IMR-90 (cell line): ENCODE results near the gene SLIT3. TPM values are rescaled to one million over a fixed set of nuclear protein-coding genes. Genes with fewer than 3 reads are reported as not detected.

Source experiments
- ATAC-seq: fragments of 200-7000 bp; cut with Tn5 transposase; 2 replicates; pipeline ENCODE4 v1.9.1; 2020; ENCODE audit warnings: low read depth, mild to moderate bottlenecking, moderate library complexity
- BruUV-seq: library from RNA; stranded (reverse); fragments of 400-500 nt; replicated peaks from 2 replicates; lab custom pipeline; 2021; lab: Mats Ljungman, UMichigan
- CTCF ChIA-PET: fragments of 300-600 bp; formaldehyde crosslinking; extraction: SDS; loops from one replicate; lab custom pipeline; 2021; ENCODE audit warnings: antibody characterized with exemption; lab: Yijun Ruan, JAX
- POLR2A ChIA-PET: fragments of 300-600 bp; sonication (Branson Sonifier 250); formaldehyde crosslinking; loops from one replicate; lab custom pipeline; 2022; ENCODE audit warnings: antibody characterized with exemption; ENCODE audit not compliant: unreplicated experiment; lab: Charles Lee
- DNase-seq: peaks from one replicate; pipeline ENCODE4 v3.0.0; 2013
- H2AFZ ChIP-seq: replicated peaks from 2 replicates; pipeline ENCODE3; 2013; ENCODE audit warnings: low read length, mild to moderate bottlenecking; ENCODE audit not compliant: poor library complexity
- H2AK5ac ChIP-seq: 2 replicates; pipeline ENCODE4 v1.6.1; 2013; ENCODE audit warnings: low read depth, low read length, inconsistent platforms
- H2AK9ac ChIP-seq: replicated peaks from 2 replicates; pipeline ENCODE3; 2013; ENCODE audit warnings: mild to moderate bottlenecking, low read depth, low read length, moderate library complexity; ENCODE audit not compliant: poor library complexity
- H2BK120ac ChIP-seq: 2 replicates; pipeline ENCODE4 v1.6.1; 2013; ENCODE audit warnings: low read depth, low read length, inconsistent platforms
- H2BK15ac ChIP-seq: 3 replicates; pipeline ENCODE4 v1.6.1; 2013; ENCODE audit warnings: low read depth, low read length, inconsistent platforms
- H2BK20ac ChIP-seq: 2 replicates; pipeline ENCODE4 v1.6.1; 2013; ENCODE audit warnings: low read depth, mild to moderate bottlenecking, inconsistent platforms, low read length, moderate library complexity
- H2BK5ac ChIP-seq: 2 replicates; pipeline ENCODE4 v1.6.1; 2013; ENCODE audit warnings: mild to moderate bottlenecking, low read depth, low read length, inconsistent platforms; ENCODE audit not compliant: poor library complexity, severe bottlenecking
- H3K14ac ChIP-seq: replicated peaks from 2 replicates; pipeline ENCODE4 v1.6.1; 2013; ENCODE audit warnings: low read depth, low read length, inconsistent platforms
- H3K18ac ChIP-seq: 2 replicates; pipeline ENCODE4 v1.6.1; 2013; ENCODE audit warnings: low read depth, low read length, control low read depth
- H3K23ac ChIP-seq: 2 replicates; pipeline ENCODE4 v1.6.1; 2013; ENCODE audit warnings: low read depth, low read length, inconsistent platforms
- H3K27ac ChIP-seq: 2 replicates; pipeline ENCODE4 v1.5.1; 2013; ENCODE audit warnings: mild to moderate bottlenecking, control low read depth, low read length; ENCODE audit not compliant: insufficient read depth
- H3K27me3 ChIP-seq: 2 replicates; pipeline ENCODE4 v1.6.1; 2013; ENCODE audit warnings: low read length; ENCODE audit not compliant: control insufficient read depth, insufficient read depth
- H3K36me3 ChIP-seq: 2 replicates; pipeline ENCODE4 v1.6.1; 2013; ENCODE audit warnings: low read length, mixed read lengths; ENCODE audit not compliant: control insufficient read depth, insufficient read depth
- H3K4ac ChIP-seq: 2 replicates; pipeline ENCODE4 v1.6.1; 2013; ENCODE audit warnings: low read depth, low read length, inconsistent platforms
- H3K4me1 ChIP-seq: 2 replicates; pipeline ENCODE4 v1.6.1; 2013; ENCODE audit warnings: low read length, mixed read lengths; ENCODE audit not compliant: control insufficient read depth, insufficient read depth
- H3K4me2 ChIP-seq: 2 replicates; pipeline ENCODE4 v1.6.1; 2013; ENCODE audit warnings: low read depth, mild to moderate bottlenecking, control low read depth, low read length, moderate library complexity
- H3K4me3 ChIP-seq: 2 replicates; pipeline ENCODE4 v1.5.1; 2013; ENCODE audit warnings: low read depth, mild to moderate bottlenecking, control low read depth, low read length, moderate library complexity; ENCODE audit not compliant: insufficient read depth
- H3K56ac ChIP-seq: 2 replicates; pipeline ENCODE4 v1.6.1; 2013; ENCODE audit warnings: low read length, inconsistent platforms; ENCODE audit not compliant: insufficient read depth; ENCODE audit errors: extremely low read depth
- H3K79me1 ChIP-seq, 2 experiments: 2 replicates each; pipeline ENCODE4 v1.6.1; 2013; ENCODE audit warnings: low read length in 2 of 2, inconsistent platforms in 1 of 2, low read depth in 1 of 2
- H3K9ac ChIP-seq: 2 replicates; pipeline ENCODE4 v1.6.1; 2013; ENCODE audit warnings: low read depth, low read length, control low read depth
- H3K9me1 ChIP-seq: 2 replicates; pipeline ENCODE4 v1.6.1; 2013; ENCODE audit warnings: low read length, inconsistent platforms; ENCODE audit not compliant: insufficient read depth
- H3K9me3 ChIP-seq: 2 replicates; pipeline ENCODE4 v1.6.1; 2013; ENCODE audit warnings: low read length; ENCODE audit not compliant: control insufficient read depth, insufficient read depth
- H4K20me1 ChIP-seq: 2 replicates; pipeline ENCODE4 v1.6.1; 2013; ENCODE audit warnings: low read length, inconsistent platforms; ENCODE audit not compliant: insufficient read depth
- H4K5ac ChIP-seq: 2 replicates; pipeline ENCODE4 v1.6.1; 2013; ENCODE audit warnings: mild to moderate bottlenecking, low read depth, low read length, control low read depth
- H4K8ac ChIP-seq, 2 experiments: 2 replicates each; pipeline ENCODE4 v1.6.1; 2013; ENCODE audit warnings: low read depth in 2 of 2, low read length in 2 of 2, control low read depth in 1 of 2, inconsistent platforms in 1 of 2
- H4K91ac ChIP-seq: 2 replicates; pipeline ENCODE4 v1.6.1; 2013; ENCODE audit warnings: low read depth, low read length, inconsistent platforms; ENCODE audit not compliant: insufficient read depth
- BHLHE40 ChIP-seq: fragments of 150-350 bp; IDR thresholded peaks from 2 replicates; pipeline ENCODE4 v1.6.1; 2016; ENCODE audit warnings: mild to moderate bottlenecking, low read depth, low read length
- CEBPB ChIP-seq: IDR thresholded peaks from 2 replicates; pipeline ENCODE4 v1.6.1; 2012; ENCODE audit warnings: low read depth, low read length, improper control_type of control experiment
- CHD1 ChIP-seq: IDR thresholded peaks from 2 replicates; pipeline ENCODE4 v1.6.1; 2012; ENCODE audit warnings: low read depth, low read length, improper control_type of control experiment
- FOS ChIP-seq: fragments of 150-350 bp; IDR thresholded peaks from 2 replicates; pipeline ENCODE4 v1.6.1; 2016; ENCODE audit warnings: low read depth, low read length
- MAFK ChIP-seq: IDR thresholded peaks from 2 replicates; pipeline ENCODE4 v1.6.1; 2012; ENCODE audit warnings: low read depth, low read length, improper control_type of control experiment
- MXI1 ChIP-seq: IDR thresholded peaks from 2 replicates; pipeline ENCODE4 v1.6.1; 2012; ENCODE audit warnings: low read depth, mild to moderate bottlenecking, low read length, moderate library complexity, borderline replicate concordance
- NFE2L2 ChIP-seq: fragments of 150-350 bp; IDR thresholded peaks from 2 replicates; pipeline ENCODE4 v1.6.1; 2016; ENCODE audit warnings: low read depth, mild to moderate bottlenecking, low read length
- RAD21 ChIP-seq: IDR thresholded peaks from 2 replicates; pipeline ENCODE4 v1.6.1; 2012; ENCODE audit warnings: low read length, improper control_type of control experiment
- RCOR1 ChIP-seq: IDR thresholded peaks from 2 replicates; pipeline ENCODE4 v1.6.1; 2012; ENCODE audit warnings: mild to moderate bottlenecking, low read length, improper control_type of control experiment; ENCODE audit not compliant: insufficient replicate concordance
- RFX5 ChIP-seq: IDR thresholded peaks from 2 replicates; pipeline ENCODE4 v1.8.0; 2012; ENCODE audit warnings: low read depth, mild to moderate bottlenecking, low read length, moderate library complexity
- SMC3 ChIP-seq: fragments of 150-350 bp; IDR thresholded peaks from 2 replicates; pipeline ENCODE4 v1.6.1; 2016; ENCODE audit warnings: low read depth, mild to moderate bottlenecking, antibody characterized with exemption, low read length, moderate library complexity
- USF2 ChIP-seq: fragments of 150-350 bp; IDR thresholded peaks from 2 replicates; pipeline ENCODE4 v1.6.1; 2017; ENCODE audit warnings: mild to moderate bottlenecking, antibody characterized with exemption, low read length, low read depth
- WGBS, 2 experiments: methylation state at CpG; one replicate each; pipeline versions ENCODE4 v1.1.5 to v1.1.7; 2013; ENCODE audit warnings: missing lambda C conversion rate in 2 of 2; ENCODE audit not compliant: insufficient read length in 1 of 2; ENCODE audit errors: extremely low coverage in 2 of 2; 5-methylcytosine and 5-hydroxymethylcytosine counted together
- dilution Hi-C: fragments of 300-500 bp; cut with HindIII; formaldehyde crosslinking; loops from one replicate; pipeline ENCODE4 v1.14.3; 2018; ENCODE audit warnings: low sequenced_read_pairs; ENCODE audit not compliant: unreplicated experiment
- in situ Hi-C: fragments of 300-500 bp; cut with MboI; formaldehyde crosslinking; loops from 3 replicates; pipeline ENCODE4 v1.14.3; 2019; ENCODE audit warnings: low sequenced_read_pairs, inconsistent platforms, mixed read lengths
- intact Hi-C: fragments of 100-400 bp; cut with micrococcal nuclease; formaldehyde crosslinking; loops from 2 replicates; pipeline ENCODE4 v1.10.0; 2022
- polyA plus RNA-seq, 3 experiments: library from polyadenylated mRNA; depleted of rRNA; stranded (reverse); fragments of >200 nt; gene quantifications; 2 replicates each; pipeline ENCODE4 v1.2.3, GENCODE V29; 2012; ENCODE audit warnings: low replicate concordance in 1 of 3
- total RNA-seq: library from RNA; depleted of rRNA; stranded (reverse); fragments of >200 nt; gene quantifications from 2 replicates; pipeline ENCODE4 v1.2.3, GENCODE V29; 2012
- TF ChIP-seq, protein P1 (sequence below): fragments of 150-350 bp; IDR thresholded peaks from 2 replicates; pipeline ENCODE4 v1.6.1; 2016; ENCODE audit warnings: low read depth, mild to moderate bottlenecking, low read length, moderate library complexity, borderline replicate concordance

The SLIT3 gene
- total and polyA plus RNA-seq, 2 of the 4 experiments (the other 2 are of a cell fraction): 0.18 to 0.50 TPM

DNA sequence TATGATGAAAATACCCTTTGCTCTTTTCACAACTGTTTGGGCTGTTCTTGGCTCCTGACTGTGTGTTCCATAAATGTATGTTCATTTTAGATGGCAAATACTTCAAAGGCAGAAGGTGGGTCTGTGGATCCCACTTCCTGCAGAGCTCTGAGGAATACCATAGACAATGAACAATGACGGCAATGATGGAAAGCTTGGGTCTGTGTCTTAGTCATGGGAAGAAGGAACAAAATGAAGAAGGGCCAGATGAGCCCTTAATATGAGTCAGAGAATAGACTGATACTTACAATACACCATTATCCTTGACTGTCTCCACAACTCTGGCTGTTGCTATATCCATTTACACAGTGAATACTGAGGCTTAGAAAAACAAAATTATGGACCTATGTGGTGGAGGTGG is 126.0 kb downstream of the SLIT3 start:
- H2AFZ ChIP-seq: no peak overlapping the region
- dilution Hi-C loops (no loop called here), intact Hi-C loops (no loop called here), in situ Hi-C loops (no loop called here)
- TF ChIP-seq MAFK (no peak), USF2 (no peak), MXI1 (no peak), RAD21 (no peak), CHD1 (no peak), BHLHE40 (no peak), RFX5 (no peak), RCOR1 (no peak), NFE2L2 (no peak), CEBPB (no peak), FOS (no peak), SMC3 (no peak)
- TF ChIP-seq, protein P1, sequence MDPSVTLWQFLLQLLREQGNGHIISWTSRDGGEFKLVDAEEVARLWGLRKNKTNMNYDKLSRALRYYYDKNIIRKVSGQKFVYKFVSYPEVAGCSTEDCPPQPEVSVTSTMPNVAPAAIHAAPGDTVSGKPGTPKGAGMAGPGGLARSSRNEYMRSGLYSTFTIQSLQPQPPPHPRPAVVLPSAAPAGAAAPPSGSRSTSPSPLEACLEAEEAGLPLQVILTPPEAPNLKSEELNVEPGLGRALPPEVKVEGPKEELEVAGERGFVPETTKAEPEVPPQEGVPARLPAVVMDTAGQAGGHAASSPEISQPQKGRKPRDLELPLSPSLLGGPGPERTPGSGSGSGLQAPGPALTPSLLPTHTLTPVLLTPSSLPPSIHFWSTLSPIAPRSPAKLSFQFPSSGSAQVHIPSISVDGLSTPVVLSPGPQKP: no peak
- no peak overlapping the region for H2BK20ac ChIP-seq
- H3K23ac ChIP-seq: no peak overlapping the region
- H4K20me1 ChIP-seq: no peaks in the 10 kb centered on the region
- no peaks in the 10 kb centered on the region for H3K36me3 ChIP-seq
- H4K8ac ChIP-seq: no peak overlapping the region
- no peak overlapping the region for H2BK5ac ChIP-seq
- no peak overlapping the region for H2BK15ac ChIP-seq
- H3K79me1 ChIP-seq: no peaks in the 10 kb centered on the region
- no peak overlapping the region for H3K4me2 ChIP-seq
- no peaks in the 10 kb centered on the region for H3K27me3 ChIP-seq
- no peak overlapping the region for H3K27ac ChIP-seq
- H2BK120ac ChIP-seq: no peak overlapping the region
- peaks cover 3% of the 10 kb centered on the region; the same call in 1 of the 2 replicates for H3K9me3 ChIP-seq
- H3K18ac ChIP-seq: no peak overlapping the region
- no peak overlapping the region for H3K9ac ChIP-seq
- no peak overlapping the region for H3K4me3 ChIP-seq
- POLR2A ChIA-PET: no interaction called here
- H3K4me1 ChIP-seq: no peaks in the 10 kb centered on the region
- ATAC-seq: no peak
- no peaks in the 10 kb centered on the region for H3K9me1 ChIP-seq
- no peak overlapping the region for H3K4ac ChIP-seq
- no CpG with 5 or more reads among the region's 1 CpG for WGBS, 2 experiments
- no peak overlapping the region for H4K5ac ChIP-seq
- no peak overlapping the region for H3K56ac ChIP-seq
- H4K91ac ChIP-seq: no peak overlapping the region
- no peak overlapping the region for H2AK5ac ChIP-seq
- no peak overlapping the region for H3K14ac ChIP-seq
- no peak overlapping the region for H2AK9ac ChIP-seq
- CTCF ChIA-PET: no interaction called here
- no peak for DNase-seq
- BruUV-seq: no TSS peak
